Immature natural killer cell (primary cell): ENCODE measurements around the gene CCR8. TPM values are rescaled to one million over a fixed set of nuclear protein-coding genes. Genes with fewer than 3 reads are reported as not detected.
"Not testable (repeated sequence)": the region's sequence is repeated elsewhere in the genome, so short reads cannot be mapped to it uniquely, and the experiment has no call there.

Experiments
- DNase-seq, 3 donors: peaks; one replicate each; pipeline ENCODE4 v3.0.0; 2022; ENCODE audit warnings: mixed read lengths in 1 of 3
- H3K27ac Mint-ChIP-seq, 6 donors: one replicate each; pipeline ENCODE4 v1.8.0; 2020; ENCODE audit warnings: mixed read lengths in 6 of 6, mild to moderate bottlenecking in 5 of 6, inconsistent platforms in 4 of 6, moderate library complexity in 3 of 6
- H3K27me3 Mint-ChIP-seq, 3 donors: one replicate each; pipeline ENCODE4 v1.8.0; 2020 to 2021; ENCODE audit warnings: low read depth in 3 of 3, mild to moderate bottlenecking in 3 of 3, mixed read lengths in 3 of 3, moderate library complexity in 3 of 3, inconsistent platforms in 1 of 3
- H3K36me3 Mint-ChIP-seq, 3 donors: one replicate each; pipeline ENCODE4 v1.8.0; 2020; ENCODE audit warnings: mixed read lengths in 3 of 3, inconsistent platforms in 2 of 3, mild to moderate bottlenecking in 2 of 3
- H3K4me1 Mint-ChIP-seq, 2 donors: one replicate each; pipeline ENCODE4 v1.8.0; 2020; ENCODE audit warnings: inconsistent platforms in 2 of 2, mild to moderate bottlenecking in 2 of 2, mixed read lengths in 2 of 2, moderate library complexity in 1 of 2
- H3K4me3 Mint-ChIP-seq, 5 donors: one replicate each; pipeline ENCODE4 v1.8.0; 2020; ENCODE audit warnings: mild to moderate bottlenecking in 5 of 5, mixed read lengths in 5 of 5, inconsistent platforms in 3 of 5, moderate library complexity in 3 of 5
- H3K9me3 Mint-ChIP-seq, 6 donors: one replicate each; pipeline ENCODE4 v1.8.0; 2020; ENCODE audit warnings: mild to moderate bottlenecking in 6 of 6, mixed read lengths in 6 of 6, inconsistent platforms in 4 of 6, moderate library complexity in 3 of 6
- polyA plus RNA-seq, 3 donors: library from polyadenylated mRNA; unstranded; fragments of 300-500 nt; fragmentation: Illumina TruSeq; gene quantifications; one replicate each; pipeline ENCODE4 v1.2.3, GENCODE V29; 2021

The CCR8 gene
- polyA plus RNA-seq, 3 donors from 2014 or later: 1.1 TPM; not detected in 1

DNA sequence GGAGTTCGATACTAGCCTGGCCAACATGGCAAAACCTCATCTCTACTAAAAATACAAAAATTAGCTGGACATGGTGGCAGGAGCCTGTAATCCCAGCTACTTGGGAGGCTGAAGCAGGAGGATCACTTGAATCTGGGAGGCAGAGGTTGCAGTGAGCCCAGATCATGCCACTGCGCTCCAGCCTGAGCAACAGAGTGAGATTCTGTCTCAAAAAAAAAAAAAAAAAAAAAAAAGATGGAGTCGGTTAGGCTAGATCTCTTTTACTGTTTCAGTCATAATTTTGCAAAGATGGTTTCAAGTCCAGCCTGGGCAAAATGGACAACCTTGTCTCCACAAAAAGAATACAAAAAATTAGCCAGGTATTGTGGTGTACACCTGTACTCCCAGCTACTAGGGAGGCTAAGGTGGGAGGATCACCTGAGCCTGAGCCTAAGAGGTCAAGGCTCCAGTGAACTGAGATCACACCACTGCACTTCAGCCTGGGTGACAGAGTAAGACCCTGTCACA lies 7.2 kb upstream of the CCR8 start:
- H3K36me3 Mint-ChIP-seq, H3K27me3 Mint-ChIP-seq, H3K27ac Mint-ChIP-seq, DNase-seq, H3K9me3 Mint-ChIP-seq, H3K4me3 Mint-ChIP-seq: not testable (repeated sequence)
- H3K4me1 Mint-ChIP-seq: peaks cover 17 to 20% of the 10 kb centered on the region in 2 donors

DNA sequence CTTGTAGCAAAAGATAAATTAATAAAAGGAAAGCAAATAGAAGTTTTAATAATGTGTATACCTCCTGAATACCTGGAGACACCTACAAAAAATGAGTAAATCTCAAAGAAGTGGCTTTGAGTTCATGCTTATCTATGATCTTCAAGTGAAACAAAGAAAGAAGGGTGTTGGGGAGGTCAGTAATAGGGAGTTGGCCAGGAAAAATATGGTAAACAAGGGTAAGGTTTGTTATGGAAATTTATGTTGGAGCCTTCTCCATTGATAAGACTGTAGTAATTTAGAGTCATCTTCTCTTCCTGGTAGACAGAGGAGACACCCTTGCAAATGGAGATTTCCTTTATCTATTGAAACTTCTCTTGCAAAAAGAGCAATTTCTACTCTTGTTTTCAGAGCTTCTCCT lies 6.6 kb upstream of the CCR8 start:
- peaks cover 0 to 5% (median 0%) of the 10 kb centered on the region in 3 donors for H3K36me3 Mint-ChIP-seq
- H3K27me3 Mint-ChIP-seq: peaks cover 0 to 1% (median 0%) of the 10 kb centered on the region in 3 donors
- no peak overlapping the region for H3K4me3 Mint-ChIP-seq
- no peak overlapping the region for H3K27ac Mint-ChIP-seq
- no peak for DNase-seq
- H3K4me1 Mint-ChIP-seq: peaks cover 22 to 26% of the 10 kb centered on the region in 2 donors
- no peaks in the 10 kb centered on the region for H3K9me3 Mint-ChIP-seq

DNA sequence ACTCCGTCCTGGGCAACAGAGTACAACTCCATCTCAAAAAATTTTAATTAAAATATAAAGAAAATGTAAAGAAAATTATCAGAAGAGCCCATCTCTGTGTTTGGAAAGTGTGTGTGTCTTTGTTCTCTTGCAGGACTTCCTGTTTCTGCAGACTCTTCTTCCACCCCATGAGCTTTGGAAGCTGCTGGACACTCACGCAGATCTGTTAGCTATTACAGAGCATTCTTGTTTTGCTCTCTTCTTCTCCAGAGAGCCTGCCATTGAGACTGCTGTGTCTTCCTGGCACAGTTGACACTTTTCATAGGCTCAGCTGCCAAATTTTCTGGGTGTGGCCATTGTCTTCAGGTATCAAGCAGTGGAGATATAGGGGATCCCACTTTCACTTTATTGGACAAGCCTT lies 6.0 kb upstream of the CCR8 start:
- H3K27ac Mint-ChIP-seq: peak overlapping the region in 1 of 6 donors; percentile 35
- DNase-seq: no peak
- H3K36me3 Mint-ChIP-seq: peaks cover 0 to 5% (median 0%) of the 10 kb centered on the region in 3 donors
- peaks cover 22 to 26% of the 10 kb centered on the region in 2 donors for H3K4me1 Mint-ChIP-seq
- H3K4me3 Mint-ChIP-seq: no peak overlapping the region
- H3K9me3 Mint-ChIP-seq: no peaks in the 10 kb centered on the region
- H3K27me3 Mint-ChIP-seq: no peaks in the 10 kb centered on the region

DNA sequence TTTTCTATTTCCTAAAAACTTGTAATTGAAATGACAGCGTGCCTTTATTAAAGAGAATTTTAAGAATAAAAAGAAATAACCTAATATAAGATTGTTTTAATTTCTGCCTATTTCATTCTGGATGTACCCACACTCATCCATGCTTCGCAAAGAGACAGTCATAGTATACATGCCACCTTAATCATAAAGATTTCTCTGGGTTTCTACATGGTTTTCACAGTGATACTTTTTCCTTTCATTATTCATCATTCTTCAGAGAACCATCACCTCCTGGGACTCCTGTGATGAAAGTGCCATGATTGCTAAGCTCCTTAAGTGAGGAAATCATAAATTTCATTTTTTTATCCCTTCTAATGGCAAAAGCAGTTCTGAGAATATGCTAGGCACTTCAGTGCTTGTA lies 4.3 kb upstream of the CCR8 start:
- Mint-ChIP-seq H3K27ac (no peak overlapping the region), H3K36me3 (peaks cover 0 to 5% (median 0%) of the 10 kb centered on the region in 3 donors), H3K27me3 (no peaks in the 10 kb centered on the region), H3K4me1 (peaks cover 22 to 32% of the 10 kb centered on the region in 2 donors), H3K4me3 (no peak overlapping the region), H3K9me3 (no peaks in the 10 kb centered on the region)
- DNase-seq: no peak

DNA sequence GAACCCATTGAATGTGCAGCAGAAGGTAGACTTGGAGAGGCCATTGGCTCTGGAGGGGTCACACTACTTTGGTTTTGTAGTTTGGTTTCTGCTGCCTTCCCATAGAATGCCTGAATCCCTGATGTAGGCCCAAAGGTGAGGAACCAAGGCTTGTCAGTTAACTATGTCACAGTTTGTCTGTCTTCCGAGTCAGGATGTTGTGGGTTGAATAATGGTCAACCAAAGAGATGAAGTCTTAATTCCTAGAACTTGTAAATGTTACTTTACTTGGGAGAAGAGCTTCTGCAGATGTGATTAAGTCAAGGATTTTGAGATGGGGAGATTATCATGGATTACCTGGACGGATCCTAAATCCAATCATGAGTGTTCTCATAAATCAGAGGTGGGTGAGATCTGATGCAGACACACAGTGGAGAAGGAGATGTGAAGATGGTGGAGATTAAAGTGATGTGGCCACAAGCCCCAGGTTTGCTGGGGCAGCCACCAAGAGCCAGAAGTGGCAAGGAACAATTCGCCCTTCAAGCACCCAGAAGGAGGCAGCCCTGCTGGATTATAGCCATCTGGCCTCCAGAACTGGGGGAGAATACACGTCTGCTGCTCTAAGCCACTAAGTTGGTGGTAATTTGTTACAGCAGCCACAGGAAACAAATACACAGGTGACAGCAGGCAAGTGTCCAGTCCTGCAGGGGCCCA lies 2.3 kb upstream of the CCR8 start:
- H3K4me1 Mint-ChIP-seq: peaks cover 21 to 32% of the 10 kb centered on the region in 2 donors
- no peaks in the 10 kb centered on the region for H3K9me3 Mint-ChIP-seq
- peak overlapping the region in 4 of 6 donors; percentile 6 to 53 (median 23) for H3K27ac Mint-ChIP-seq
- H3K36me3 Mint-ChIP-seq: peaks cover 0 to 5% (median 0%) of the 10 kb centered on the region in 3 donors
- no peak for DNase-seq
- no peak overlapping the region for H3K4me3 Mint-ChIP-seq
- no peaks in the 10 kb centered on the region for H3K27me3 Mint-ChIP-seq

DNA sequence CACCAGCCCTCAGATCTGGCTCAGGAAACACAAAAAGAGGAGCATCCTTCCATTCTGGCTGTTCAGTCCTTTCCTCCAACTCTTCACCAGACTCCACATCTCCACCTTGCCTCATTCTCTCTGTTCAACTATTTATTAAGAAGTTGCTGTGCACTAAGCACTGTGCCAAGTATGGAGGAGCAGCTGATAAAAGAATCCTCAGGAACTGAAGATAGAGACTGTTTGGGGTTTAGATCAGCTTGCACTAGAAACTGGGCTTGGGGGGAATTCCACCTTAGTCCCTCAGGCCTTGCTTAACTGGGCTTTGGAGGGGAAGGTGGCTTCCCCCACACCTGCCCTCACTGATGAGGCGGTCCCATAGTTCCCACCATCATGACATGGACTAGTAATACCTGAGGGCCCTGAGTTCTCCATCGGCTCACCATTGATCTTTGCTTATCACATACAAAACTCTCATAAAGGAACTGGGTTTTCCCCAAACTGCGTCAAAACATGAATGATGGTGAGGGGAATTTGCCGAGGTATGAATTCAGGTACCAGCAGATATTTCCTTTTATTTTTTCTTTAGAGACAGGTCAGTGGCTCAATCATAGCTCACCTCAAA lies 1.7 kb upstream of the CCR8 start:
- Mint-ChIP-seq H3K9me3 (no peaks in the 10 kb centered on the region), H3K27me3 (no peaks in the 10 kb centered on the region), H3K4me1 (peaks cover 21 to 34% of the 10 kb centered on the region in 2 donors), H3K27ac (peak overlapping the region in 2 of 6 donors; percentile 22 to 53), H3K36me3 (peaks cover 0 to 2% (median 0%) of the 10 kb centered on the region in 3 donors), H3K4me3 (no peak overlapping the region)
- DNase-seq: no peak

DNA sequence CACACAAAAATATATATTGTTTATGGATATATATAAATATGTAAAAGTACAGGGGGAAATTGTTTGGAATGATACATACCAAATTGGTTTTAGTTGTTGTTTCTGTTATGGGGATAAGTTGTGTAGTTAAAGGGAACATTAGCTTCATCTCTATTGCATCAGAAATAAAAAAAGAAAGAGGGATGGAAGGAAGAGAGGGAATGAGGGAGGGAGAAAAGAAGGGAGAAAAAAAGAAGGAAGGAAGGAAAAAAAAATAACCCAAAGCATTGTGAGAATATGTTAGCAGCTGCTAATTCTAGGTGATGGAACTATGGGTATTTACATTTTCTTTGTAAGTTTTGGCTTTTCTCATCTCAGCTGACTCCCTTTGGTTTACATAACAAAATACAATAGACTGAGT lies 1.3 kb downstream of the CCR8 start:
- no peak overlapping the region for H3K4me3 Mint-ChIP-seq
- H3K27ac Mint-ChIP-seq: peak overlapping the region in 1 of 6 donors; percentile 22
- no peaks in the 10 kb centered on the region for H3K9me3 Mint-ChIP-seq
- H3K4me1 Mint-ChIP-seq: peaks cover 16 to 42% of the 10 kb centered on the region in 2 donors
- no peaks in the 10 kb centered on the region for H3K27me3 Mint-ChIP-seq
- DNase-seq: no peak
- peaks cover 0 to 8% (median 3%) of the 10 kb centered on the region in 3 donors for H3K36me3 Mint-ChIP-seq

DNA sequence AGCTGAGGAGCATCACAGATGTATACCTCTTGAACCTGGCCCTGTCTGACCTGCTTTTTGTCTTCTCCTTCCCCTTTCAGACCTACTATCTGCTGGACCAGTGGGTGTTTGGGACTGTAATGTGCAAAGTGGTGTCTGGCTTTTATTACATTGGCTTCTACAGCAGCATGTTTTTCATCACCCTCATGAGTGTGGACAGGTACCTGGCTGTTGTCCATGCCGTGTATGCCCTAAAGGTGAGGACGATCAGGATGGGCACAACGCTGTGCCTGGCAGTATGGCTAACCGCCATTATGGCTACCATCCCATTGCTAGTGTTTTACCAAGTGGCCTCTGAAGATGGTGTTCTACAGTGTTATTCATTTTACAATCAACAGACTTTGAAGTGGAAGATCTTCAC lies 3.0 kb downstream of the CCR8 start:
- H3K4me1 Mint-ChIP-seq: peaks cover 8 to 34% of the 10 kb centered on the region in 2 donors
- peaks cover 0 to 8% (median 3%) of the 10 kb centered on the region in 3 donors for H3K36me3 Mint-ChIP-seq
- no peak overlapping the region for H3K27ac Mint-ChIP-seq
- H3K27me3 Mint-ChIP-seq: no peaks in the 10 kb centered on the region
- DNase-seq: no peak
- H3K4me3 Mint-ChIP-seq: no peak overlapping the region
- no peaks in the 10 kb centered on the region for H3K9me3 Mint-ChIP-seq

DNA sequence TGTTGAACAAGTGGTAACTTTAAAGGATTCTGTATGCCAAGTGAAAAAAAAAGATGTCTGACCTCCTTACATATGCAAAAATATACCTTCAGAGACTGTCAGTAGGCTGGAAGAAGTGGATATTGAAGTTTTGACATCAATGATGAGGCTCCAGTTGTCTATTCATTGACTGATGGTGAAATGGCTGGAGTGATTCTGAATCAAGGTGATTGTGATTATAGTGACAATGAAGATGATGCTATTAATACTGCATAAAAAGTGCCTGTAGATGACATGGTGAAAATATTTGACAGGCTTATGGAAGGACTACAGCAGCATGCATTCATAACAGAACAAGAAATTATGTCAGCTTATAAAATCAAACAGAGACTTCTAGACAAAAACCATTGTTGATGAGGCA lies 4.1 kb downstream of the CCR8 start:
- Mint-ChIP-seq H3K27ac (no peak overlapping the region), H3K36me3 (peaks cover 0 to 8% (median 3%) of the 10 kb centered on the region in 3 donors), H3K9me3 (no peaks in the 10 kb centered on the region), H3K4me1 (peaks cover 5 to 30% of the 10 kb centered on the region in 2 donors), H3K27me3 (no peaks in the 10 kb centered on the region), H3K4me3 (no peak overlapping the region)
- no peak for DNase-seq

DNA sequence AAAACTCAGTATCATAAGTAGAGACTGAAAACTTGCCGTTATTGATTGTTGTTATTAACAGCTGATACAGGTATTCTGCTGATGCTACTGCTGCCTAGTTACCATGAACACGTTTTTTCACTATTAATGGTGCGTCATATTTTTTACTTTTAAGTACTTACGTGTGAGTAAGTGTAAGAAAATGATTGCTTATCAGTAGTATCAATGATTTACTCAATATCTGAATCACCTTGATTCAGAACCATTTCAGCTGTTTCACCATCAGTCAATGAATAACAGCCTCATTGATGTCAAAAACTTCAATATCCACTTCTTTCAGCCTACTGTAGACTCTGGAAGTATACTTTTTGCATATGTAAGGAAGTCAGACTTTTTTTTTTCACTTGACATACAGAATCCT lies 4.7 kb downstream of the CCR8 start:
- H3K4me3 Mint-ChIP-seq: no peak overlapping the region
- peaks cover 0 to 8% (median 3%) of the 10 kb centered on the region in 3 donors for H3K36me3 Mint-ChIP-seq
- no peak for DNase-seq
- H3K27ac Mint-ChIP-seq: no peak overlapping the region
- peaks cover 5 to 30% of the 10 kb centered on the region in 2 donors for H3K4me1 Mint-ChIP-seq
- no peaks in the 10 kb centered on the region for H3K27me3 Mint-ChIP-seq
- no peaks in the 10 kb centered on the region for H3K9me3 Mint-ChIP-seq

DNA sequence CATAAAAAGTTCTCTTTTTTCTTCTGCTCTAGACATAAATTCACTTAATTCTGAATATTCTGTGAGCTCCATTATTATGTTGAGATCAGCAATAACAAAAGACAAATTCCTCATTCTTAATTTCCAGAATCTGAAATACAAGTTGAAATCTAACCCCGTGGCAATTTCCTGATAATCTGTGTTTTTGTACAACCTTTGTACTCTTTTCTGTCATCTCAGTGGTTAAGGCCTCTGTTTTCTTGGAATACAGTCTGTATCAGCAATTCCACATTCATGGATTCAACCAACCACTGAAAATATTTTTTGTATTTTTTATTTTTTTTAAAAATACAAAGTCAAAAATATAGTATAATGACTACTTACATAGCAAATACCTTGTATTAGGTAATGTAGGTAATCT lies 8.7 kb downstream of the CCR8 start:
- H3K27me3 Mint-ChIP-seq: peaks cover 0 to 2% (median 1%) of the 10 kb centered on the region in 3 donors
- peaks cover 0 to 14% of the 10 kb centered on the region in 2 donors for H3K4me1 Mint-ChIP-seq
- H3K4me3 Mint-ChIP-seq: no peak overlapping the region
- H3K36me3 Mint-ChIP-seq: peaks cover 0 to 8% (median 3%) of the 10 kb centered on the region in 3 donors
- no peak for DNase-seq
- H3K9me3 Mint-ChIP-seq: no peaks in the 10 kb centered on the region
- H3K27ac Mint-ChIP-seq: no peak overlapping the region

DNA sequence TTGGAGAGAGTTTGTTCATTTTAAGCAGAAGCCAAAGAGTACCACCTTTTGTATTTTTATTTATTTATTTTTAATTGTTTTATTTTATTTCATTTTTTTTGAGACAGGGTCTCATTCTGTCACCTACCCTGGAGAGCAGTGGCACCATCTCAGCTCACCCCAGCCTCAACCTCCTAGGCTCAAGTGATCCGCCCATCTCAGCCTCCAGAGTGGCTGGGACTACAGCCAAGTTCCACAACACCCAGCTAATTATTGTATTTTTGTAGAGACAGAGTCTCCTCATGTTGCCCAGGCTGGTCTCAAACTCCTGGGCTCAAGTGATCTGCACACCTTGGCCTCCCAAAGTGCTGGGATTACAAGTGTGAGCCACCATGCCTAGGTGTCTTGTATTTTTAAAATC lies 9.6 kb downstream of the CCR8 start:
- Mint-ChIP-seq H3K4me1 (peaks cover 0 to 12% of the 10 kb centered on the region in 2 donors), H3K27me3 (peaks cover 0 to 2% (median 1%) of the 10 kb centered on the region in 3 donors), H3K36me3 (peaks cover 0 to 3% (median 3%) of the 10 kb centered on the region in 3 donors), H3K4me3 (no peak overlapping the region), H3K27ac (no peak overlapping the region), H3K9me3 (no peaks in the 10 kb centered on the region)
- DNase-seq: no peak

DNA sequence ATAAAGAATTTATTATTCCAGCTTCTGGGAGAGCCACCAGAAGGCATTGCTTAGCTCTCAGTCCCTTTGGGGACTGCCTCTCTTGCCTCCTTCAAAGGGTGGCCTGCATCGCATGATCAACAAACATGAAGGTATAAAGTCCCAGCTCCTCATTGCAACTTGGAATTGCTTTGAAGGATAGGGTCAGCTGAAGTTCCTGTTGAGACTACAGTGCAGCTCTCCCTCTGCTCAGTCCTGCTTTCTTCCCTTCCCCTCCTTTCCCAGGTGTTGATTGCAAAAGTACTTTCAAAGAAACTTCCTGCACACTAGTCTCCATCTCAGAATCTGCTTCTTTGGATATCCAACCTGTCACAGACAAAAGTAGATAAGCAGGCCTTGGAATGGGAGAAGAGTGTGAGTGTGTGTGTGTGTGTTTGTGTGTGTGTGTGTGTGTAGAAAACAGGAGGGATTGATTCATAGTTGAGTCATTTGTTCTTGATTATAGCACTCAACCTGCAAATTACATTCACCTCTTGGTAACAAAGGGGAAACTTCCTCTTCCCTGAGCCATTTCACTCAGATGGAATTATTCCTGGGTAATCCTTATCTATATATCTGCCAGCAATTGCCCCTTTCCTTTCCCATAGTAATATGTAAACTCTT lies 13.7 kb downstream of the CCR8 start:
- Mint-ChIP-seq H3K9me3 (no peaks in the 10 kb centered on the region), H3K4me1 (peaks cover 0 to 7% of the 10 kb centered on the region in 2 donors), H3K27ac (no peak overlapping the region)

DNA sequence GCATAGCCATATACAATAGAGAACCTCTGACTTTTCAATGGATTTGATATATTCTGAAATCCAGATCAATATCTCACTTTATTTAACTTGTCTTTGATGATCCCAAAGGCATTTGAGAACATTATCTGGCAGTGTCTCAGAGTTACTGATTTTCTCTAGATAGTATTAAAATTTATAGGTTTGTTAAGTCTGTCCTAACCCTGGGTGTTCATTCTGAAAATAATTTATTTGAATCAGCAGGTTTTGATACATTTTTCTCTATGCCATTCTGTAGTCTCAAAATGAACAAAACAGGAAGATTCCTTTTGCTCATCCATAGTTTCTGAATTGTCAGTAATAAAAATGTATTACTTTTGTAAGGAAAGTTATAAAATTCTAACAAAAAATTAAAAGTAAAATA lies 14.3 kb downstream of the CCR8 start:
- Mint-ChIP-seq H3K27me3 (peaks cover 0 to 5% (median 4%) of the 10 kb centered on the region in 3 donors), H3K4me3 (no peak overlapping the region), H3K4me1 (peaks cover 0 to 8% of the 10 kb centered on the region in 2 donors), H3K36me3 (peaks cover 0 to 3% (median 0%) of the 10 kb centered on the region in 3 donors), H3K27ac (no peak overlapping the region), H3K9me3 (no peaks in the 10 kb centered on the region)
- no peak for DNase-seq

More for the DNA sequence above, 13.7 kb downstream of the CCR8 start:
- H3K27me3 Mint-ChIP-seq: peaks cover 0 to 5% (median 4%) of the 10 kb centered on the region in 3 donors
- DNase-seq: no peak
- no peak overlapping the region for H3K4me3 Mint-ChIP-seq
- H3K36me3 Mint-ChIP-seq: peaks cover 0 to 3% (median 0%) of the 10 kb centered on the region in 3 donors
